Measurements from ENCODE around the gene PSMA5.

DNA sequence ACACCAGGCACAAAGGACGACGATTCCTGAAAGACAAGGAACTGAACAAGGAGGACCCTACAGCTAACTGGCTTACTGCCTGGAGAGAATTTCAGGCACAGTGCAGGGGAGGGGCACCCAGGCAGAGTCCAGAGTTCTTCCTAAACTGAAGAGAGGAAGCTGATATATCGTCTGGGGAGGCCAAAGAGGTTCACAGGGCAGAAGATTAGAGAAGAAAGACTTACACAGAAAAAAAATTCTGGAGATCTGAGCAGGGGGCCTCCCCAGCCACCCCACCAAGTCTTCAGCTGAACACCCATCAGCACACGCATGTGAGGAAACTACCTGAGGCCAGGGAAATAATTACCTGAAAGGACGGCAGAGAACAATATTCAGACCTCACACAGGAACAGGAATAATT is 53.1 kb downstream of the PSMA5 start:
- no peak for TF ChIP-seq EP300 (IDR thresholded peaks at IDR 0.05; ENCODE audit: borderline replicate concordance in 1 of 2, control insufficient read depth in 1 of 2, low read depth in 2 of 2, low read length in 2 of 2)
- TF ChIP-seq ZNF384 (IDR thresholded peaks at IDR 0.05; ENCODE audit: borderline replicate concordance, low read depth, low read length): no peak
- TF ChIP-seq, protein P1, sequence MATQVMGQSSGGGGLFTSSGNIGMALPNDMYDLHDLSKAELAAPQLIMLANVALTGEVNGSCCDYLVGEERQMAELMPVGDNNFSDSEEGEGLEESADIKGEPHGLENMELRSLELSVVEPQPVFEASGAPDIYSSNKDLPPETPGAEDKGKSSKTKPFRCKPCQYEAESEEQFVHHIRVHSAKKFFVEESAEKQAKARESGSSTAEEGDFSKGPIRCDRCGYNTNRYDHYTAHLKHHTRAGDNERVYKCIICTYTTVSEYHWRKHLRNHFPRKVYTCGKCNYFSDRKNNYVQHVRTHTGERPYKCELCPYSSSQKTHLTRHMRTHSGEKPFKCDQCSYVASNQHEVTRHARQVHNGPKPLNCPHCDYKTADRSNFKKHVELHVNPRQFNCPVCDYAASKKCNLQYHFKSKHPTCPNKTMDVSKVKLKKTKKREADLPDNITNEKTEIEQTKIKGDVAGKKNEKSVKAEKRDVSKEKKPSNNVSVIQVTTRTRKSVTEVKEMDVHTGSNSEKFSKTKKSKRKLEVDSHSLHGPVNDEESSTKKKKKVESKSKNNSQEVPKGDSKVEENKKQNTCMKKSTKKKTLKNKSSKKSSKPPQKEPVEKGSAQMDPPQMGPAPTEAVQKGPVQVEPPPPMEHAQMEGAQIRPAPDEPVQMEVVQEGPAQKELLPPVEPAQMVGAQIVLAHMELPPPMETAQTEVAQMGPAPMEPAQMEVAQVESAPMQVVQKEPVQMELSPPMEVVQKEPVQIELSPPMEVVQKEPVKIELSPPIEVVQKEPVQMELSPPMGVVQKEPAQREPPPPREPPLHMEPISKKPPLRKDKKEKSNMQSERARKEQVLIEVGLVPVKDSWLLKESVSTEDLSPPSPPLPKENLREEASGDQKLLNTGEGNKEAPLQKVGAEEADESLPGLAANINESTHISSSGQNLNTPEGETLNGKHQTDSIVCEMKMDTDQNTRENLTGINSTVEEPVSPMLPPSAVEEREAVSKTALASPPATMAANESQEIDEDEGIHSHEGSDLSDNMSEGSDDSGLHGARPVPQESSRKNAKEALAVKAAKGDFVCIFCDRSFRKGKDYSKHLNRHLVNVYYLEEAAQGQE (IDR thresholded peaks at IDR 0.05; ENCODE audit: low read depth, low read length): no peak
- no peak for TF ChIP-seq POLR2A (IDR thresholded peaks at IDR 0.05; ENCODE audit: low read depth, low read length)
- no peak for TF ChIP-seq CTCF (IDR thresholded peaks at IDR 0.05 in 2 of 3, conservative IDR thresholded peaks at IDR 0.05 in 1 of 3; ENCODE audit: control insufficient read depth in 2 of 3, extremely low read depth in 1 of 3, insufficient read depth in 1 of 3, low read depth in 3 of 3, low read length in 3 of 3)
- TF ChIP-seq, protein P2, sequence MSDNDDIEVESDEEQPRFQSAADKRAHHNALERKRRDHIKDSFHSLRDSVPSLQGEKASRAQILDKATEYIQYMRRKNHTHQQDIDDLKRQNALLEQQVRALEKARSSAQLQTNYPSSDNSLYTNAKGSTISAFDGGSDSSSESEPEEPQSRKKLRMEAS (IDR thresholded peaks at IDR 0.05; ENCODE audit: low read depth, low read length): no peak
- no peak for TF ChIP-seq TCF12 (IDR thresholded peaks at IDR 0.05; ENCODE audit: low read depth, low read length)
- TF ChIP-seq RB1 (IDR thresholded peaks at IDR 0.05; ENCODE audit: borderline replicate concordance): no peak
- no peak for TF ChIP-seq STAT3 (IDR thresholded peaks at IDR 0.05; ENCODE audit: low read depth, low read length)
- no peak for TF ChIP-seq SMC3 (IDR thresholded peaks at IDR 0.05; ENCODE audit: borderline replicate concordance, low read length)
- TF ChIP-seq ZBTB33 (IDR thresholded peaks at IDR 0.05): no peak
- TF ChIP-seq RAD21 (IDR thresholded peaks at IDR 0.05; ENCODE audit: insufficient read depth, low read depth, low read length): no peak
- TF ChIP-seq ATF7 (IDR thresholded peaks at IDR 0.05; ENCODE audit: low read depth): no peak
